Panc1 (cell line): ENCODE results near the gene ERGIC1. TPM values are rescaled to one million over a fixed set of nuclear protein-coding genes. Genes with fewer than 3 reads are reported as not detected.
A peak's percentile ranks its signal among the peaks of the same experiment; 100 is the strongest.

Experiments
- ATAC-seq: fragments of 200-7000 bp; cut with Tn5 transposase; 2 replicates; pipeline ENCODE4 v1.9.1; 2020; ENCODE audit warnings: mild to moderate bottlenecking, moderate library complexity
- BruUV-seq: library from RNA; stranded (reverse); fragments of 400-500 nt; replicated peaks from 2 replicates; lab custom pipeline; 2021; lab: Mats Ljungman, UMichigan
- CTCF ChIA-PET: fragments of 300-600 bp; sonication (Branson Sonifier 250); formaldehyde crosslinking; loops from one replicate; lab custom pipeline; 2022; ENCODE audit warnings: antibody characterized with exemption; lab: Charles Lee
- POLR2A ChIA-PET: fragments of 300-600 bp; sonication (Branson Sonifier 250); formaldehyde crosslinking; loops from one replicate; lab custom pipeline; 2022; ENCODE audit warnings: antibody characterized with exemption; lab: Charles Lee
- DNase-seq: peaks from one replicate; pipeline ENCODE4 v3.0.0-alpha.2; 2010; ENCODE audit warnings: low read depth, low spot score
- H3K27ac ChIP-seq: 2 replicates; pipeline ENCODE4 v1.5.1; 2011; ENCODE audit warnings: mild to moderate bottlenecking, low read length, inconsistent platforms
- H3K27me3 ChIP-seq: fragments of 200-500 bp; sonication (Bioruptor generic); 2 replicates; pipeline ENCODE4 v1.6.0; 2014; ENCODE audit warnings: low read length, inconsistent platforms; ENCODE audit not compliant: control insufficient read depth, insufficient read depth
- H3K36me3 ChIP-seq: fragments of 200-500 bp; sonication (Bioruptor generic); 2 replicates; pipeline ENCODE4 v1.5.1; 2014; ENCODE audit warnings: inconsistent platforms, mild to moderate bottlenecking, low read length, moderate library complexity; ENCODE audit not compliant: control insufficient read depth, insufficient read depth
- H3K4me1 ChIP-seq: 2 replicates; pipeline ENCODE4 v1.5.1; 2011; ENCODE audit warnings: inconsistent platforms, mild to moderate bottlenecking, low read length, moderate library complexity; ENCODE audit not compliant: control insufficient read depth, insufficient read depth
- H3K4me3 ChIP-seq, 2 experiments: 2 replicates each; pipeline ENCODE4 v1.5.1; 2011 to 2012; ENCODE audit warnings: low read depth in 2 of 2, low read length in 2 of 2, mild to moderate bottlenecking in 2 of 2, inconsistent platforms in 1 of 2, moderate library complexity in 1 of 2
- H3K9me3 ChIP-seq: fragments of 200-500 bp; sonication (Bioruptor generic); 2 replicates; pipeline ENCODE4 v1.5.1; 2014; ENCODE audit warnings: low read depth, mild to moderate bottlenecking, inconsistent platforms, low read length, moderate library complexity; ENCODE audit not compliant: control insufficient read depth, insufficient read depth
- CTCF ChIP-seq: fragments of 450-650 bp; IDR thresholded peaks from 2 replicates; pipeline ENCODE4 v1.5.1; 2017; ENCODE audit warnings: mild to moderate bottlenecking
- POLR2AphosphoS5 ChIP-seq: IDR thresholded peaks from 2 replicates; pipeline ENCODE4 v1.6.1; 2012; ENCODE audit warnings: mild to moderate bottlenecking, low read depth, low read length, moderate library complexity
- REST ChIP-seq, 2 experiments: IDR thresholded peaks; 2 replicates each; pipeline ENCODE4 v1.6.1; 2011 to 2012; ENCODE audit warnings: low read depth in 2 of 2, control low read depth in 1 of 2, low read length in 1 of 2, mild to moderate bottlenecking in 1 of 2, moderate library complexity in 1 of 2; ENCODE audit not compliant: insufficient read depth in 1 of 2
- SIN3A ChIP-seq: IDR thresholded peaks from 2 replicates; pipeline ENCODE4 v1.6.1; 2012; ENCODE audit warnings: low read depth, mild to moderate bottlenecking, low read length, moderate library complexity, borderline replicate concordance; ENCODE audit not compliant: insufficient read depth
- TCF7L2 ChIP-seq: IDR thresholded peaks from 2 replicates; pipeline ENCODE4 v1.6.1; 2011; ENCODE audit warnings: mild to moderate bottlenecking, low read depth, low read length, inconsistent platforms
- in situ Hi-C: cut with HindIII; loops from 2 replicates; pipeline ENCODE4 v1.10.0; 2016; ENCODE audit warnings: low sequenced_read_pairs, low pct_unique_long_range_greater_than_20kb
- intact Hi-C: fragments of 100-400 bp; cut with micrococcal nuclease; formaldehyde crosslinking; loops from one replicate; pipeline ENCODE4 v1.10.0; 2022; ENCODE audit not compliant: unreplicated experiment
- total RNA-seq: library from RNA; stranded (reverse); gene quantifications from one replicate; pipeline ENCODE4 v1.2.1, GENCODE V29; 2021; ENCODE audit not compliant: unreplicated experiment

ERGIC1 gene
- total RNA-seq, 1 experiment from 2014 or later: 206 TPM

- intact Hi-C loops: no loop called here
- BruUV-seq: no TSS peak
- in situ Hi-C loops: no loop called here
- no peak for TF ChIP-seq TCF7L2
- TF ChIP-seq REST (IDR thresholded peaks at IDR 0.05; ENCODE audit: insufficient read depth in 1 of 2, low read depth in 2 of 2, low read length in 1 of 2): no peak
- Histone ChIP-seq H3K27ac (peak overlapping the region; percentile 59), H3K36me3 (no peaks in the 10 kb centered on the region), H3K4me1 (peaks cover 41% of the 10 kb centered on the region), H3K9me3 (peaks cover 3% of the 10 kb centered on the region; the same call in 1 of the 2 replicates), H3K4me3 (no peak overlapping the region), H3K27me3 (no peaks in the 10 kb centered on the region)
- ChIA-PET CTCF (no interaction called here), POLR2A (no interaction called here)
- ATAC-seq (no peak), DNase-seq (no peak)
Measured at GRCh38 chr5:172878933-172879752, 45.1 kb downstream of the ERGIC1 start.

GRCh38 chr5:172881691-172882370 is 47.8 kb downstream of the ERGIC1 start:
- BruUV-seq: no TSS peak
- no peak for DNase-seq

More at GRCh38 chr5:172881691-172882370, 47.8 kb downstream of the ERGIC1 start:
- peak overlapping the region; percentile 62 for H3K27ac ChIP-seq
- H3K9me3 ChIP-seq: peaks cover 3% of the 10 kb centered on the region; the same call in 1 of the 2 replicates
- H3K36me3 ChIP-seq: no peaks in the 10 kb centered on the region
- intact Hi-C loops (no loop called here), in situ Hi-C loops (no loop called here)
- CTCF ChIA-PET: no interaction called here
- ATAC-seq: peak; percentile 68
- no peaks in the 10 kb centered on the region for H3K27me3 ChIP-seq
- TF ChIP-seq SIN3A (no peak), REST (IDR thresholded peaks at IDR 0.05; ENCODE audit: insufficient read depth in 1 of 2, low read depth in 2 of 2, low read length in 1 of 2) (no peak), POLR2AphosphoS5 (no peak), TCF7L2 (no peak), CTCF (no peak)
- no peak overlapping the region for H3K4me3 ChIP-seq
- POLR2A ChIA-PET: no interaction called here
- peaks cover 25% of the 10 kb centered on the region for H3K4me1 ChIP-seq
